NOMO-1 treated with DMSO at 0.1 percent for 48 hours (cell line): ENCODE measurements around the gene ZNF319.

Source experiments
- DNase-seq: peaks from one replicate; lab custom pipeline; 2025; ENCODE audit not compliant: unreplicated experiment; lab: John Stamatoyannopoulos, UW

ZNF319 gene

GRCh38 chr16:57957673-57958392 is 42.6 kb downstream of the ZNF319 start:
- no peak for DNase-seq

DNA sequence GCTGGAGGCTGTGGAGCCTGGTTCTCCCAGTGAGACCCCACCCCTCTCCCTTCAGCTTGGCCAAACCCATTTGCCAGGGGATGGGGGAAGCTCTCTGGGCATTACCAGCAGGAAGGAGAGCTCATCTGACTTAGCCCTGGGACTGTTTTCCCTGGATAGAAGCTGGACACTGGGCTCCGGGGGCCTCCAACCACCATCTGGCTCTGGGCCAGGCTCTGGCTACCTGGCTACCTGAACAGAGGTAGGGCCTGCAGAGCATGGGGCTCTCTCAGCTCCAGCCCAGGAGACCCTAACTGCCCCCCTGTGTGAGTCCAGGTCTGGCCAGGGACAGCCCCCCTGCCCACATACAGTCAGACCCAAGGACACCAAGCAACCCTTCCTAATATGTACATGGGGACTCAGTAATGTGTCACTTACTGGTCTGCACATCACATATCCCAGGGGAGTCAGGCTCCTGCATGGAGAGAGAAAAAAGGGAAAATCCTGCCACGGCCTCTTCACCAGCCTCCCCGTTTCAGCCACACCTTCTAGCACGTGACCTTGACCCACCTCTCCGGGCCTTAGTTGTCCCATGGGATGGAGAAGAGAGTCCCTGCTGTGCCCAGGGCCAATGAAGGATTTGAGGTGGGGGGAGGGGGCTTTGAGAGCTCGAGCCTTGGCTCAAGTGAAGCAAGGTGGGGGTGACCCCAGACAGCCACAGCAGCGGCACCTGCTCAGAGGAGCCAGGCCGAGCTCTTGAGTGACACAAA is 43.4 kb downstream of the ZNF319 start:
- DNase-seq: no peak

GRCh38 chr16:57956270-57956808 is 44.1 kb downstream of the ZNF319 start:
- no peak for DNase-seq

- no peak for DNase-seq
Observed at GRCh38 chr16:57955572-57956188, 44.8 kb downstream of the ZNF319 start.

DNA sequence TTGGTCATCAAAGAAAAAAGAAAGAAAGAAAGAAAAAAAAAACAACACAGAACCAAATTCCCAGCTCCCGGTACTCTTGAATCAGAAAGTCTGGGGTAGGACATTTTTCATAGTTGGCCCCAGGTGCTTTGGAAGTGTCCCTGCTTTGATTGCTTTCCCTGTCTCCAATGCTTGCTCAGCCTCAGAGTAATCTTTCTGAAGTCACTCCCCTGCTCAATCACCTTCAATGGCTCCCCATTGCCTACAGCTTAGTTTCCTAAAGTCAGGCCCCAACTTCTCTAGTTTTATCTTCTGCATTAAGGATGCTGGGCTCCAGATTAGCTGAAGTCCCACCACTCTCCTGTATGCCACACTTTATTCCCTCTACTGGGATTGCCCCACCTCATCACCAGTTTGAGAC is 46.6 kb downstream of the ZNF319 start:
- DNase-seq: no peak

DNA sequence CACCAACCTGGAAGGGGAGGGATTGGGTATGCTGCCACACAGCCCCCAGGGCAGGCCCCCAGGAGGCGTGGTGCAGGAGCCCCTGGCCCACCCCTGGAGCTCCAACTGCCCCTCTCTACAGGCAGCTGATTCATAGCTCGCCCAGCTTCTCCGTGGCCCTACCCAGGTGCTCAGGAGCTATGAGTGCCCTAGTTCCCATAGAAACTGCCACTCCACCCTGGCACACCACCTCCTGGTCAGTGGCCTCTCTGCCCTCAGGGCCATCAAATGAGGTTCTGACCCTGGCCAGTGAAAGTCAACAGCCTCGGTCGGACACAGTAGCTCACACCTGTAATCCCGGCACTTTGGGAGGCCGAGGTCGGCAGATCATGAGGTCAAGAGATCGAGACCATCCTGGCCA is 47.6 kb downstream of the ZNF319 start:
- DNase-seq: no peak

- DNase-seq: no peak
Observed at GRCh38 chr16:57951204-57951960, 49.1 kb downstream of the ZNF319 start.

DNA sequence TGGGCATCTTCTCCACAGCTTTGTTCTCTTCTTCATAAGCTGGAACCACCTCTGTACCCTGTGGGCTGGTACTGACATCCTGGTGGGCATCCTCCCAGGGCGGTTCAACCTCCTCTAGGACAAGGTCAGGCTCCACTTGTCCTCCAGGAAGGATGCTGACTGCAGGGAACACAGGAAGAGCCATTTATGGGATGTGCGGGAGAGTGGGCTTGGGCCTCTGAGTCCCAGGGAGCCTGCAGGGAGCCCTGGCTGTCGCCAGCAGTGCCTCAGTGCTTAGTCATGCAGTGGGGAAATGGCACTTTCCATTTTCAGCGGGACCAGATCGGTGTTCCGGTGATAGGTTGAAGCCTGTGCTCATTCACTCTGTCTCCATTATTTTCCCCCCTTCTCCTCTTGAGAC is 50.1 kb downstream of the ZNF319 start:
- DNase-seq: no peak

DNA sequence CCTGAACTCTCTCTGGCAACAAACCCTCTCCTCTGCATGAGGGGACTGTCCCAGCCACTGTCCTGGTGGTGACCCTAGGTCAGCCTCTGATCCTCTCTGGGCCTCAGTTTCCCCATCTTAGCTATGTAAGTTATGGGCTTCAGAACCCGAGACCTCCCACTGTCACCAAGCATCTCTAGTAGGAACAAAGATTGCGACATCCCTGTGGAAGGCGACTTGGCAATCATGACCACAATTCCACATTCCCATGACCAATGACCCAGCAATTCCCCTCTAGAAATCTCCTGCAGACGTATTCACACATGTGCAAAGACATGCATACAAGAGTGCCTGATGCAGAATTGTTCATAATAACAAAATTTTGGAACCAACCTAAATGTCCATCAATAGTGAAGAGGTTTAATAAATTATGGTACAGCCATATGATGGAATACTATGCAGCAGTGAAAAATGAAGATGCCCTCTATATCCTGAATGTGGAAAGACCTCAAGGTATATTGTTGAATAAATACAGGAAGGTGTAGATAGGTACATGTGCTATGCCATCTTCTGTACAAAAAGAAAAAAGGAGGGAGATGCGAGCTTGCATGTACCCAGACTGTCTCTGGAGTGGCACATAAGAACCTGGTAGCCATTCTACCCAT is 50.8 kb downstream of the ZNF319 start:
- DNase-seq: no peak

DNA sequence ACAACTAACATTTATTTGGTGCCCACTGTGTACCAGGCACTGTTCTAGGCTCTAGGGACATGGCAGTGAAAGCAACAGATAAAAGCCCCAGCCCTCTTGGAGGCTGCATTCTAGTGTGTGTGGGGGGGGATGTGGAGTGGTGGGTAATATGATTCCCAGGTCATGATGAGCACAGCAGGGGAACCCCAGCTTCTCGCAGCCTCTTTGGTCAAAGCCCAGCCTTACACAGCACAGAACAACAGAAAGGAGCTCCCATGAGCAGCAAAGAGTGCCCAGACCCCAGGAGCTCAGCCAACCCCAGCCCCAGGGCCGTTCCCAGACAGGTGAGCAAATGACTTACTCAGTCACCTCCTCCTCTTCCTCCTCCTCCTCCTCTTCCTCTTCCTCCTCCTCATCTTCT is 51.5 kb downstream of the ZNF319 start:
- no peak for DNase-seq

DNA sequence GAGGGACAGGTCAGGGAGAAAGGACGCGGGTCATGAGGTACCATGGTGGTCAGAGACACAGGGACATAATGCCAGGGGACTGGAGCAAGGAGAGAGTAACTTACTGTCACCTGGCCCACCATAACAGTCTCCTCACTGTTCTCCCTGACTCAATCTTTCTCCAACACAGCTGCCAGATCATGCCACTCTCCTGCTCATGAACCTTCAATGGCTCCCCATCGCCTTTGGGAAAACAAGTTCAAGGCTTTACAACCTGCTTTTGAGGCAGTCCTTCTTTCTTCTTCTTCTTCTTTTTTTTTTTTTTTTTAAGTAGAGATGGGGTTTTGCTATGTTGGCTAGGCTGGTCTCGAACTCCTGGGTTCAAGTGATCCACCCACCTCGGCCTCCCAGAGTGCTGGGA is 52.4 kb downstream of the ZNF319 start:
- no peak for DNase-seq

GRCh38 chr16:57947261-57947660 is 53.2 kb downstream of the ZNF319 start:
- DNase-seq: peak; percentile 2

- no peak for DNase-seq
Observed at GRCh38 chr16:57946181-57946801, 54.2 kb downstream of the ZNF319 start.

- no peak for DNase-seq
Observed at GRCh38 chr16:57945740-57946138, 54.7 kb downstream of the ZNF319 start.

DNA sequence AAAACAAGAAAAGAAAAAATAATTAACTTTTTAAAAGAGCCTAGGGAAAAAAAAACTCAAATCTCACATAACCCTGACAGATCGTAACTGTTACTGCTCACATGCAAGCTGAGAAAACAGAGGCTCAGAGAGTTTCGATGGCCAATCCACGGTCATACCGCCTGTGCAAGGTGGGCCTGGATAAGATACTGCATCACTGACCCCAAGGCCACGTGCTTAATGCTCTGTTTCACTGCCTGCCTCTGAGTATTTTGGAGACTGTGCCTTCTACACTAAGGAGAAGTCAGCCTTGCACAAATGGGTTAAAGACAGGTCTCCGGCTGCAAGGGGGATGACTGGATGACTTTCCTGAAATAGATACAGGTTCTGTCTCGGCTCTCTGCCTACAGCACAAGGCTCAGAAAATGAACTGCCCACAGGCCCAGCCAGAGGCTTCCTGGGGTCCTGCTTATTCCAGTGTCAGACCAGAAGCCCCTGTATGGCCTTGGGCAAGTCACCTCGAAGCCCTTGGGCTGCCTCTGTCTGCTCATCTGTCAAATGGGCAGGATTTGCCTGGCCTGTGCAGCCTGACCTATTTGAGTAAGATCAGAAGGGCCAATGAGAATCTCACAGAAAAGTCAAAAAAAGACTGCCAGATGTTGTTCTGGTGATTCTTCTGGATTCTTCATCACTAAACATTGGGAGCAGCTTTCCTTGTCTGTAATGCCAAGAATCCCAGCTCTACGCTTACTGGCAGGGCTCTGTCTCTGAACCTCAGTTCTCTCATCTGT is 55.3 kb downstream of the ZNF319 start:
- DNase-seq: no peak
